ENCODE data around the gene ARMH4.

Gene ARMH4

GRCh38 chr14:58055497-58056010 is 96.5 kb downstream of the ARMH4 start:
- no peak for DNase-seq (ENCODE audit: low spot score)

- no peak for DNase-seq (ENCODE audit: low spot score)
Measured at GRCh38 chr14:58054100-58054499, 97.9 kb downstream of the ARMH4 start.

GRCh38 chr14:58048219-58048618 is 103.8 kb downstream of the ARMH4 start:
- DNase-seq (ENCODE audit: low spot score), result no peak

GRCh38 chr14:58027904-58028303 is 124.1 kb downstream of the ARMH4 start:
- DNase-seq (ENCODE audit: low spot score), result no peak

GRCh38 chr14:58026967-58027366 is 125.0 kb downstream of the ARMH4 start:
- no peak for DNase-seq (ENCODE audit: low spot score)

- no peak for DNase-seq (ENCODE audit: low spot score)
Measured at GRCh38 chr14:58026219-58026618, 125.8 kb downstream of the ARMH4 start.

- DNase-seq (ENCODE audit: low spot score), result no peak
Measured at GRCh38 chr14:58014778-58015177, 137.2 kb downstream of the ARMH4 start.

- no peak for DNase-seq (ENCODE audit: low spot score)
Measured at GRCh38 chr14:58002618-58003017, 149.4 kb downstream of the ARMH4 start.

GRCh38 chr14:57999979-58000378 is 152.0 kb downstream of the ARMH4 start:
- no peak for DNase-seq (ENCODE audit: low spot score)

GRCh38 chr14:57999471-57999870 is 152.5 kb downstream of the ARMH4 start:
- DNase-seq (ENCODE audit: low spot score), result no peak

GRCh38 chr14:57998766-57999165 is 153.2 kb downstream of the ARMH4 start:
- DNase-seq (ENCODE audit: low spot score), result no peak

- DNase-seq (ENCODE audit: low spot score), result no peak
Measured at GRCh38 chr14:57991353-57991752, 160.7 kb downstream of the ARMH4 start.

- DNase-seq (ENCODE audit: low spot score), result no peak
Measured at GRCh38 chr14:57988445-57988844, 163.6 kb downstream of the ARMH4 start.

GRCh38 chr14:57987596-57988300 is 164.3 kb downstream of the ARMH4 start:
- DNase-seq (ENCODE audit: low spot score), result no peak

- DNase-seq (ENCODE audit: low spot score), result no peak
Measured at GRCh38 chr14:57987051-57987450, 165.0 kb downstream of the ARMH4 start.

GRCh38 chr14:57982804-57983634 is 169.0 kb downstream of the ARMH4 start:
- DNase-seq (ENCODE audit: low spot score), result no peak

GRCh38 chr14:57981817-57982560 is 170.0 kb downstream of the ARMH4 start:
- no peak for DNase-seq (ENCODE audit: low spot score)

- DNase-seq (ENCODE audit: low spot score), result no peak
Measured at GRCh38 chr14:57979376-57980048, 172.5 kb downstream of the ARMH4 start.

- DNase-seq (ENCODE audit: low spot score), result no peak
Measured at GRCh38 chr14:57976701-57977100, 175.3 kb downstream of the ARMH4 start.

GRCh38 chr14:57974896-57975295 is 177.1 kb downstream of the ARMH4 start:
- no peak for DNase-seq (ENCODE audit: low spot score)

GRCh38 chr14:57970594-57970993 is 181.4 kb downstream of the ARMH4 start:
- no peak for DNase-seq (ENCODE audit: low spot score)

GRCh38 chr14:57970175-57970574 is 181.8 kb downstream of the ARMH4 start:
- DNase-seq (ENCODE audit: low spot score), result no peak
